Parathyroid adenoma (tissue), 2 donors: ENCODE measurements around the gene B3GALT6.

Experiments
- H2AFZ ChIP-seq: fragments of 300-600 bp; sonication (generic); one replicate; pipeline ENCODE4 v1.7.0; 2017; ENCODE audit warnings: antibody characterized with exemption, mild to moderate bottlenecking
- H3K27ac ChIP-seq: fragments of 300-600 bp; sonication (generic); one replicate; pipeline ENCODE4 v1.7.0; 2017
- H3K27me3 ChIP-seq: fragments of 300-600 bp; sonication (generic); one replicate; pipeline ENCODE4 v1.7.0; 2017; ENCODE audit warnings: low read length; ENCODE audit not compliant: control insufficient read depth, insufficient read depth
- H3K36me3 ChIP-seq: fragments of 300-600 bp; sonication (generic); one replicate; pipeline ENCODE4 v1.7.0; 2017; ENCODE audit warnings: low read length; ENCODE audit not compliant: control insufficient read depth, insufficient read depth
- H3K4me1 ChIP-seq: fragments of 300-600 bp; sonication (generic); one replicate; pipeline ENCODE4 v1.7.0; 2017; ENCODE audit warnings: control low read depth
- H3K4me2 ChIP-seq: fragments of 300-600 bp; sonication (generic); one replicate; pipeline ENCODE4 v1.7.0; 2017; ENCODE audit warnings: low read length
- H3K4me3 ChIP-seq: fragments of 300-600 bp; sonication (generic); one replicate; pipeline ENCODE4 v1.7.0; 2017; ENCODE audit warnings: low read depth, low read length
- H3K79me2 ChIP-seq: fragments of 300-600 bp; sonication (generic); one replicate; pipeline ENCODE4 v1.7.0; 2017; ENCODE audit warnings: control low read depth
- H3K9ac ChIP-seq: fragments of 300-600 bp; sonication (generic); one replicate; pipeline ENCODE4 v1.7.0; 2017; ENCODE audit warnings: mild to moderate bottlenecking
- H3K9me3 ChIP-seq: fragments of 300-600 bp; sonication (generic); one replicate; pipeline ENCODE4 v1.7.0; 2017; ENCODE audit warnings: low read length; ENCODE audit not compliant: control insufficient read depth
- TF ChIP-seq, protein P1 (sequence below): fragments of 300-600 bp; sonication (generic); IDR thresholded peaks from one replicate; pipeline ENCODE4 v1.7.0; 2017; ENCODE audit warnings: antibody characterized with exemption, mild to moderate bottlenecking
- donor health status: primary hyperparathyroidism.

B3GALT6 gene

DNA sequence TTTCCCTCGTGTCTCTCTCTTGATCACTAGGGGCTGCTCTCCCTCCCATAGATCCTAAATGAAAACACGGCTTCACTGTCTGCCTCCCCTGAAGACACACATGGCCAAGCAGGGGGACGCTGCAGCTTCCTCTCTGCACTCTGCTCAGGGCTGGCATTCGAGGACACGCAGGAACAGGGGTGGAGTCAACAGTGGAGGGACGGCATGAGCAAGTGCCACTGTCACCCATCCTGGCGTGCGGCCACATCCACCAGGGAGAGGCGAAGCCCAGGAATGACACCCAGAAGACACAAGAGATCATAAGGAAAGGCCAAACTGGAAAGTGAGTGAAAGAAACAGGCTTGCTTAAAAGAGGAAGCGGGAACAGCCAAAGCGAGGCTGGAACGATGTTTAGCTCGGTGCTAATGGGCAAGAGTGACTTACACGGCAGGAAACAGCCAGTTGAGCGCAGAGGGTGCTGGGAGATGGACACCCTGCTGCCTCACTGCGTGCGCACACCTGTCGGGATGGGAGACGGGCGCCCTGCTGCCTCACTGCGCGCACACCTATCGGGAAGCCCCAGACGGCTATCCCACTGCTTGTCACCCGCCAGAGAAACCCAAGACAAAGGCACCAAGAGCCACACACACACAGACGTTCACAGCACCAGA lies 28.0 kb downstream of the B3GALT6 start:
- Histone ChIP-seq H3K4me1 (no peaks in the 10 kb centered on the region), H3K4me3 (no peak overlapping the region), H3K36me3 (no peaks in the 10 kb centered on the region), H3K79me2 (no peaks in the 10 kb centered on the region), H3K27ac (no peak overlapping the region), H2AFZ (no peak overlapping the region), H3K9ac (no peak overlapping the region), H3K4me2 (no peak overlapping the region), H3K9me3 (no peaks in the 10 kb centered on the region), H3K27me3 (no peaks in the 10 kb centered on the region)
- TF ChIP-seq, protein P1, sequence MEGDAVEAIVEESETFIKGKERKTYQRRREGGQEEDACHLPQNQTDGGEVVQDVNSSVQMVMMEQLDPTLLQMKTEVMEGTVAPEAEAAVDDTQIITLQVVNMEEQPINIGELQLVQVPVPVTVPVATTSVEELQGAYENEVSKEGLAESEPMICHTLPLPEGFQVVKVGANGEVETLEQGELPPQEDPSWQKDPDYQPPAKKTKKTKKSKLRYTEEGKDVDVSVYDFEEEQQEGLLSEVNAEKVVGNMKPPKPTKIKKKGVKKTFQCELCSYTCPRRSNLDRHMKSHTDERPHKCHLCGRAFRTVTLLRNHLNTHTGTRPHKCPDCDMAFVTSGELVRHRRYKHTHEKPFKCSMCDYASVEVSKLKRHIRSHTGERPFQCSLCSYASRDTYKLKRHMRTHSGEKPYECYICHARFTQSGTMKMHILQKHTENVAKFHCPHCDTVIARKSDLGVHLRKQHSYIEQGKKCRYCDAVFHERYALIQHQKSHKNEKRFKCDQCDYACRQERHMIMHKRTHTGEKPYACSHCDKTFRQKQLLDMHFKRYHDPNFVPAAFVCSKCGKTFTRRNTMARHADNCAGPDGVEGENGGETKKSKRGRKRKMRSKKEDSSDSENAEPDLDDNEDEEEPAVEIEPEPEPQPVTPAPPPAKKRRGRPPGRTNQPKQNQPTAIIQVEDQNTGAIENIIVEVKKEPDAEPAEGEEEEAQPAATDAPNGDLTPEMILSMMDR, result no peak

DNA sequence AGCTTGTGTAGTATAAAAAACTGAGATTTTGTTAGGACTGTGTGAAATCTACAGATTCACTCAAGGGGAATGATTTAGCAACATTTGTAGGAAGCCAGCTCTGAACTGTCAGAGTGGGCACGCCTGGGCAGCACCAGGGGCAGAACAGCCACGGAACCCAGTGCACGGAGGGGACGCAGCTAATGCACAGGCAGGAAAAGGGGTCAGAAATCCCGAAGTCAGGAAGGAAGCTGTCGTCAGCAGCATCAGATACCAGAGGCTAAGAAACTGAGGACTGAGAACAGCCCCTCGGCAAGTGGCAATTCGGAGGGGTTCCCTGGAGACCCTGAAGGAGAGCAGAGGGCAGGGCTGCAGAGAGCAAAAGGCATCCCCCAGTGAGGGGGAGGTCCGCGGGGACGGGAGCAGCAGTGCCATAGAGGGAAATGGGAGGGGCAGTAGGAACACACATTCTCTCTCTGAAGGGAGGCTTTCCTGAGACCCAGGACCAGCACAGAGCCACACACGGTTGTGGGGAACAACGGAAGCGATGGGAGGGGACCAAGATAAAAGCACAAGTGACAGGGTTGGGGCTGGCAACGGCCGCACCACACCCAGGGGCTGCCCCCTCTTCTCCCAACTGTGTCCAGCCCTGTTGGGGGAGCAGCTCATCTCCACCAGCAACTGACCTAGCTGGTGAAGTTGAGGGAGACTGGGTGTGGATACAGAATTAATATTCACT lies 29.0 kb downstream of the B3GALT6 start:
- Histone ChIP-seq H3K36me3 (no peaks in the 10 kb centered on the region), H3K27me3 (no peaks in the 10 kb centered on the region), H3K79me2 (no peaks in the 10 kb centered on the region), H3K9me3 (no peaks in the 10 kb centered on the region), H3K4me2 (no peak overlapping the region), H2AFZ (no peak overlapping the region), H3K9ac (no peak overlapping the region), H3K4me1 (no peaks in the 10 kb centered on the region), H3K4me3 (no peak overlapping the region), H3K27ac (no peak overlapping the region)
- TF ChIP-seq, protein P1, result no peak

DNA sequence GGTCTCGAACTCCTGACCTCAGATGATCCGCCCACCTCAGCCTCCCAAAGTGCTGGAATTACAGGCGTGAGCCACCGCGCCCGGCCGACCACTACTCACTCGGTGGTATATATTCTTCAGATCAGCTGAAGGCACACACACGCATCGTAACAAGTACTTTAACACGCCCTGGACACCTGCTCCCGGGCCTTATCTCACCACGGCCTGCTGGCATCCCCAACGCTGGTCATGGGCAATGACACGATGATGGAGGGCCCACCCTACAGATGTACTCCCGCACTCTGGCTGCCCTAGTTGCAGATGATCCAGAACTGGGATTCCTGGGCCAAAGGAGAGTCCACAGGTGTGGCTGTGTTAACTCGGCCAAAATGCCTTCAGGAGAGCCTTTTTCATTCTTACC lies 30.0 kb downstream of the B3GALT6 start:
- Histone ChIP-seq H2AFZ (no peak overlapping the region), H3K4me2 (no peak overlapping the region), H3K79me2 (no peaks in the 10 kb centered on the region), H3K36me3 (no peaks in the 10 kb centered on the region), H3K4me3 (no peak overlapping the region), H3K9ac (no peak overlapping the region), H3K27me3 (no peaks in the 10 kb centered on the region), H3K4me1 (no peaks in the 10 kb centered on the region), H3K9me3 (no peaks in the 10 kb centered on the region), H3K27ac (no peak overlapping the region)
- TF ChIP-seq, protein P1, result no peak

DNA sequence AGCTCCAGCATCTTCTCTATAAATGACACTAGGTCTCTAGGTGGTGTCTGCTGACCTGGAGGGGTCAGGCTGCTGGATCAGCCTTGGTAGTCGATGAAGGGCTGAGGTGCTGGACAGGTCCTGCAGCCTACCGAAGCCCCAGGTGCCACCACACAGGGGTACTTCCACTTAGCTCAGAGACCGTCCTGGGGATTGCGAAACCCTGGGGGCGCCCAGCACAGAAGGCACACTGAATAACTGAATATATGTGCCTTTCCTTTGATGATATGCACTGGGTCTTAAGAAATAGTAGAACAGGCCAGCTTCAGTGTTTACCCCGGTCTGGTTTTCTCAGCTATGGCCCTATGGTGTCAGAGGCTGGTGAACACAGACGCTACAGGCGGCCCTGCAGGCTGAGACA lies 30.7 kb downstream of the B3GALT6 start:
- Histone ChIP-seq H3K27me3 (no peaks in the 10 kb centered on the region), H3K4me1 (no peaks in the 10 kb centered on the region), H3K4me3 (no peak overlapping the region), H3K9ac (no peak overlapping the region), H3K36me3 (no peaks in the 10 kb centered on the region), H3K79me2 (peaks cover 3% of the 10 kb centered on the region), H2AFZ (no peak overlapping the region), H3K4me2 (no peak overlapping the region), H3K27ac (no peak overlapping the region), H3K9me3 (no peaks in the 10 kb centered on the region)
- TF ChIP-seq, protein P1, result no peak

GRCh38 chr1:1264026-1264425 lies 32.0 kb downstream of the B3GALT6 start:
- Histone ChIP-seq H2AFZ (no peak overlapping the region), H3K79me2 (peaks cover 9% of the 10 kb centered on the region), H3K36me3 (no peaks in the 10 kb centered on the region), H3K27ac (no peak overlapping the region), H3K27me3 (no peaks in the 10 kb centered on the region), H3K4me3 (no peak overlapping the region), H3K4me2 (no peak overlapping the region), H3K9ac (no peak overlapping the region), H3K4me1 (no peaks in the 10 kb centered on the region), H3K9me3 (no peaks in the 10 kb centered on the region)
- TF ChIP-seq, protein P1, result no peak
